PC-9 (cell line): Measurements from ENCODE around the gene MYH8.

ENCODE experiments used
- EZH2 ChIP-seq: fragments of 200-600 bp; sonication (generic); IDR thresholded peaks from 2 replicates; pipeline ENCODE4 v1.8.0; 2017; ENCODE audit warnings: antibody characterized with exemption, low read depth
- TF ChIP-seq, protein P1 (sequence below): fragments of 200-600 bp; sonication (generic); conservative IDR thresholded peaks from 2 replicates; pipeline ENCODE4 v1.6.1; 2017; ENCODE audit warnings: mixed run types, antibody characterized with exemption, mild to moderate bottlenecking, moderate library complexity

DNA sequence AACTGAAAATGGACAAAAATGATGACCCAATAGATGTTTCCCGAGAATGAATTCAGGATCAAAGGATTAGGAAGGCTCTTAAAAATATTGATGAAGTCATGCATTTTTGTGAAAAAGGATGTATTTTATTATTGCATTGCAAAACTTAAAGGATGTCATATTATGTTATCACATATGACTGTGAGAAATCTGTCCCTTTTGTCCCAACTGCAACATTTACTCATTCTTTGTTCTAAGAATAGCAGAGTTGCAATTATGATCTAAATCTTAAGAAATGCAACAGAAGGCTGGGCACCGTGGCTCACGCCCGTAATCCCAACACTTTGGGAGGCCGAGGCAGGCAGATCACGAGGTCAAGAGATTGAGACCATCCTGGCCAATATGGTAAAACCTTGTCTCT is 35.9 kb downstream of the MYH8 start:
- TF ChIP-seq, protein P1, sequence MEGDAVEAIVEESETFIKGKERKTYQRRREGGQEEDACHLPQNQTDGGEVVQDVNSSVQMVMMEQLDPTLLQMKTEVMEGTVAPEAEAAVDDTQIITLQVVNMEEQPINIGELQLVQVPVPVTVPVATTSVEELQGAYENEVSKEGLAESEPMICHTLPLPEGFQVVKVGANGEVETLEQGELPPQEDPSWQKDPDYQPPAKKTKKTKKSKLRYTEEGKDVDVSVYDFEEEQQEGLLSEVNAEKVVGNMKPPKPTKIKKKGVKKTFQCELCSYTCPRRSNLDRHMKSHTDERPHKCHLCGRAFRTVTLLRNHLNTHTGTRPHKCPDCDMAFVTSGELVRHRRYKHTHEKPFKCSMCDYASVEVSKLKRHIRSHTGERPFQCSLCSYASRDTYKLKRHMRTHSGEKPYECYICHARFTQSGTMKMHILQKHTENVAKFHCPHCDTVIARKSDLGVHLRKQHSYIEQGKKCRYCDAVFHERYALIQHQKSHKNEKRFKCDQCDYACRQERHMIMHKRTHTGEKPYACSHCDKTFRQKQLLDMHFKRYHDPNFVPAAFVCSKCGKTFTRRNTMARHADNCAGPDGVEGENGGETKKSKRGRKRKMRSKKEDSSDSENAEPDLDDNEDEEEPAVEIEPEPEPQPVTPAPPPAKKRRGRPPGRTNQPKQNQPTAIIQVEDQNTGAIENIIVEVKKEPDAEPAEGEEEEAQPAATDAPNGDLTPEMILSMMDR, result no peak
- TF ChIP-seq EZH2, result no peak
